Peyer's patch (tissue), 4 donors: ENCODE data around the gene PIP5K1A. TPM values are rescaled to one million over a fixed set of nuclear protein-coding genes. Genes with fewer than 3 reads are reported as not detected.
A peak's percentile ranks its signal among the peaks of the same experiment; 100 is the strongest.

Source experiments
- DNase-seq, 3 donors: peaks; one replicate each; pipeline ENCODE4 v3.0.0-alpha.2; 2017 to 2019
- H3K27ac ChIP-seq, 4 donors: fragments of 200-600 bp; sonication (generic); one replicate each; pipeline ENCODE4 v1.5.1; 2016 to 2019
- H3K27me3 ChIP-seq, 2 donors: fragments of 200-600 bp; sonication (generic); one replicate each; pipeline ENCODE4 v1.5.1; 2019
- H3K36me3 ChIP-seq, 3 donors: fragments of 200-600 bp; sonication (generic); one replicate each; pipeline ENCODE4 v1.5.1; 2016 to 2019
- H3K4me1 ChIP-seq, 4 donors: fragments of 200-600 bp; sonication (generic); one replicate each; pipeline ENCODE4 v1.5.1; 2016 to 2019
- H3K4me3 ChIP-seq, 4 donors: fragments of 200-600 bp; sonication (generic); 1 replicate in 3 of 4; 2 replicates in 1 of 4; pipeline ENCODE4 v1.5.1; 2016 to 2019; ENCODE audit warnings: mild to moderate bottlenecking in 1 of 4
- H3K9me3 ChIP-seq, 4 donors: fragments of 200-600 bp; sonication (generic); one replicate each; pipeline ENCODE4 v1.5.1; 2016 to 2019; ENCODE audit warnings: mild to moderate bottlenecking in 1 of 4
- CTCF ChIP-seq, 6 experiments: fragments of 450-650 bp in 4 of 6; fragments of 200-600 bp in 2 of 6; sonication (generic) in 1 of 6; IDR thresholded peaks; one replicate each; pipeline ENCODE4 v1.5.1; 2017 to 2019; ENCODE audit warnings: antibody characterized with exemption in 6 of 6, mild to moderate bottlenecking in 3 of 6, moderate library complexity in 1 of 6
- POLR2A ChIP-seq, 2 donors: fragments of 450-650 bp; IDR thresholded peaks; one replicate each; pipeline ENCODE4 v1.5.1; 2017; ENCODE audit warnings: antibody characterized with exemption in 2 of 2, mild to moderate bottlenecking in 2 of 2, moderate library complexity in 2 of 2
- total RNA-seq, 4 donors: library from RNA; depleted of rRNA; stranded (reverse); fragments of >200 nt; gene quantifications; one replicate each; pipeline ENCODE4 v1.1.0, GENCODE V29; 2016

PIP5K1A gene
- total RNA-seq, 4 donors from 2014 or later = 54.5 to 118 (median 97.6) TPM

- H3K36me3 ChIP-seq = peaks cover 0 to 98% (median 5%) of the 10 kb centered on the region in 3 donors
- peak overlapping the region in 1 of 4 donors; percentile 36 for H3K27ac ChIP-seq
- no peak overlapping the region for H3K4me3 ChIP-seq
- no peak for DNase-seq
- TF ChIP-seq CTCF (IDR thresholded peaks at IDR 0.05) = no peak
- no peak for TF ChIP-seq POLR2A (IDR thresholded peaks at IDR 0.05)
- no peaks in the 10 kb centered on the region for H3K27me3 ChIP-seq
- H3K9me3 ChIP-seq = no peaks in the 10 kb centered on the region
- no peaks in the 10 kb centered on the region for H3K4me1 ChIP-seq
Observed at GRCh38 chr1:151235235-151235634, 36.9 kb downstream of the PIP5K1A start.

- H3K27ac ChIP-seq = no peak overlapping the region
- no peaks in the 10 kb centered on the region for H3K9me3 ChIP-seq
- no peaks in the 10 kb centered on the region for H3K27me3 ChIP-seq
- H3K36me3 ChIP-seq = peaks cover 0 to 98% (median 5%) of the 10 kb centered on the region in 3 donors
- TF ChIP-seq CTCF (IDR thresholded peaks at IDR 0.05) (no peak), POLR2A (IDR thresholded peaks at IDR 0.05) (no peak)
- H3K4me1 ChIP-seq = no peaks in the 10 kb centered on the region
- no peak overlapping the region for H3K4me3 ChIP-seq
- no peak for DNase-seq
Observed at GRCh38 chr1:151237678-151238466, 39.5 kb downstream of the PIP5K1A start.

GRCh38 chr1:151238467-151238739 is 40.1 kb downstream of the PIP5K1A start:
- TF ChIP-seq CTCF (IDR thresholded peaks at IDR 0.05) = no peak
- no peak for TF ChIP-seq POLR2A (IDR thresholded peaks at IDR 0.05)
- no peak for DNase-seq
- Histone ChIP-seq H3K27me3 (no peaks in the 10 kb centered on the region), H3K4me1 (no peaks in the 10 kb centered on the region), H3K4me3 (no peak overlapping the region), H3K36me3 (peaks cover 0 to 98% (median 5%) of the 10 kb centered on the region in 3 donors), H3K9me3 (no peaks in the 10 kb centered on the region), H3K27ac (no peak overlapping the region)

- DNase-seq = no peak
- Histone ChIP-seq H3K9me3 (no peaks in the 10 kb centered on the region), H3K4me3 (no peak overlapping the region)
Observed at GRCh38 chr1:151242442-151242841, 44.1 kb downstream of the PIP5K1A start.

GRCh38 chr1:151243683-151244216 is 45.4 kb downstream of the PIP5K1A start:
- H3K27me3 ChIP-seq = no peaks in the 10 kb centered on the region
- TF ChIP-seq POLR2A (IDR thresholded peaks at IDR 0.05) = no peak
- no peak for TF ChIP-seq CTCF (IDR thresholded peaks at IDR 0.05)
- no peak overlapping the region for H3K4me3 ChIP-seq
- H3K27ac ChIP-seq = no peak overlapping the region
- peaks cover 0 to 100% (median 0%) of the 10 kb centered on the region in 3 donors for H3K36me3 ChIP-seq
- H3K4me1 ChIP-seq = no peaks in the 10 kb centered on the region
- H3K9me3 ChIP-seq = no peaks in the 10 kb centered on the region
- DNase-seq = no peak

More at GRCh38 chr1:151242442-151242841, 44.1 kb downstream of the PIP5K1A start:
- Histone ChIP-seq H3K27me3 (no peaks in the 10 kb centered on the region), H3K27ac (peak overlapping the region in 1 of 4 donors; percentile 7), H3K4me1 (no peaks in the 10 kb centered on the region), H3K36me3 (peaks cover 0 to 100% (median 0%) of the 10 kb centered on the region in 3 donors)
- no peak for TF ChIP-seq POLR2A (IDR thresholded peaks at IDR 0.05)
- TF ChIP-seq CTCF (IDR thresholded peaks at IDR 0.05) = no peak
